ENCODE results near the gene AUTS2.

DNA sequence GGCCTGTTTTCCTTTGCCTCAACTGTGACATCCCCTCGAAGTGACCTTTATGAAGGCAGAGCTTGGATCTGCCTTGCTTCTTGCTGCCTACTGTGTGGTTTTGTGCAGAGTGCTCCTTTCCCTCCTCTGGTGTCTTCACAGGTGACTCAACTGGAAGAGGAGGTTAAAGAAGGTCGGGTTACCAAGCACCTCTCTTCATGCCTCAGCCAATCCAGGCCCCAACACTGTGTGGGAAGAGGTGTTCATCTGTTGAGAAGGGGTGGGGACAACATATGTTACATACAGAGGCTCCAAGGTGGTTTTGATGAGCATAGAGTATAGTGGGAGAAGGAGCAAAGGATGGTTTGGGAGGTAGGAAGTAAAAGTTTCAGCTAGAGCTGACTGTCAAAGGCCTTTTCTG, 155.7 kb downstream of the AUTS2 start:
- TF ChIP-seq SP1 (IDR thresholded peaks at IDR 0.05) (no peak), TAF1 (conservative IDR thresholded peaks at IDR 0.05) (no peak), RAD21 (IDR thresholded peaks at IDR 0.05) (no peak), HNF4G (IDR thresholded peaks at IDR 0.05) (no peak), GABPA (IDR thresholded peaks at IDR 0.05 in 1 of 2, conservative IDR thresholded peaks at IDR 0.05 in 1 of 2) (no peak), EGR1 (IDR thresholded peaks at IDR 0.05; ENCODE audit: low read depth in 2 of 2) (no peak)
- TF ChIP-seq, protein P1, sequence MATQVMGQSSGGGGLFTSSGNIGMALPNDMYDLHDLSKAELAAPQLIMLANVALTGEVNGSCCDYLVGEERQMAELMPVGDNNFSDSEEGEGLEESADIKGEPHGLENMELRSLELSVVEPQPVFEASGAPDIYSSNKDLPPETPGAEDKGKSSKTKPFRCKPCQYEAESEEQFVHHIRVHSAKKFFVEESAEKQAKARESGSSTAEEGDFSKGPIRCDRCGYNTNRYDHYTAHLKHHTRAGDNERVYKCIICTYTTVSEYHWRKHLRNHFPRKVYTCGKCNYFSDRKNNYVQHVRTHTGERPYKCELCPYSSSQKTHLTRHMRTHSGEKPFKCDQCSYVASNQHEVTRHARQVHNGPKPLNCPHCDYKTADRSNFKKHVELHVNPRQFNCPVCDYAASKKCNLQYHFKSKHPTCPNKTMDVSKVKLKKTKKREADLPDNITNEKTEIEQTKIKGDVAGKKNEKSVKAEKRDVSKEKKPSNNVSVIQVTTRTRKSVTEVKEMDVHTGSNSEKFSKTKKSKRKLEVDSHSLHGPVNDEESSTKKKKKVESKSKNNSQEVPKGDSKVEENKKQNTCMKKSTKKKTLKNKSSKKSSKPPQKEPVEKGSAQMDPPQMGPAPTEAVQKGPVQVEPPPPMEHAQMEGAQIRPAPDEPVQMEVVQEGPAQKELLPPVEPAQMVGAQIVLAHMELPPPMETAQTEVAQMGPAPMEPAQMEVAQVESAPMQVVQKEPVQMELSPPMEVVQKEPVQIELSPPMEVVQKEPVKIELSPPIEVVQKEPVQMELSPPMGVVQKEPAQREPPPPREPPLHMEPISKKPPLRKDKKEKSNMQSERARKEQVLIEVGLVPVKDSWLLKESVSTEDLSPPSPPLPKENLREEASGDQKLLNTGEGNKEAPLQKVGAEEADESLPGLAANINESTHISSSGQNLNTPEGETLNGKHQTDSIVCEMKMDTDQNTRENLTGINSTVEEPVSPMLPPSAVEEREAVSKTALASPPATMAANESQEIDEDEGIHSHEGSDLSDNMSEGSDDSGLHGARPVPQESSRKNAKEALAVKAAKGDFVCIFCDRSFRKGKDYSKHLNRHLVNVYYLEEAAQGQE (IDR thresholded peaks at IDR 0.05), result no peak
- TF ChIP-seq, protein P2, sequence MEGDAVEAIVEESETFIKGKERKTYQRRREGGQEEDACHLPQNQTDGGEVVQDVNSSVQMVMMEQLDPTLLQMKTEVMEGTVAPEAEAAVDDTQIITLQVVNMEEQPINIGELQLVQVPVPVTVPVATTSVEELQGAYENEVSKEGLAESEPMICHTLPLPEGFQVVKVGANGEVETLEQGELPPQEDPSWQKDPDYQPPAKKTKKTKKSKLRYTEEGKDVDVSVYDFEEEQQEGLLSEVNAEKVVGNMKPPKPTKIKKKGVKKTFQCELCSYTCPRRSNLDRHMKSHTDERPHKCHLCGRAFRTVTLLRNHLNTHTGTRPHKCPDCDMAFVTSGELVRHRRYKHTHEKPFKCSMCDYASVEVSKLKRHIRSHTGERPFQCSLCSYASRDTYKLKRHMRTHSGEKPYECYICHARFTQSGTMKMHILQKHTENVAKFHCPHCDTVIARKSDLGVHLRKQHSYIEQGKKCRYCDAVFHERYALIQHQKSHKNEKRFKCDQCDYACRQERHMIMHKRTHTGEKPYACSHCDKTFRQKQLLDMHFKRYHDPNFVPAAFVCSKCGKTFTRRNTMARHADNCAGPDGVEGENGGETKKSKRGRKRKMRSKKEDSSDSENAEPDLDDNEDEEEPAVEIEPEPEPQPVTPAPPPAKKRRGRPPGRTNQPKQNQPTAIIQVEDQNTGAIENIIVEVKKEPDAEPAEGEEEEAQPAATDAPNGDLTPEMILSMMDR (IDR thresholded peaks at IDR 0.05; ENCODE audit: low read depth, low read length, missing input control), result no peak
- TF ChIP-seq, protein P3, sequence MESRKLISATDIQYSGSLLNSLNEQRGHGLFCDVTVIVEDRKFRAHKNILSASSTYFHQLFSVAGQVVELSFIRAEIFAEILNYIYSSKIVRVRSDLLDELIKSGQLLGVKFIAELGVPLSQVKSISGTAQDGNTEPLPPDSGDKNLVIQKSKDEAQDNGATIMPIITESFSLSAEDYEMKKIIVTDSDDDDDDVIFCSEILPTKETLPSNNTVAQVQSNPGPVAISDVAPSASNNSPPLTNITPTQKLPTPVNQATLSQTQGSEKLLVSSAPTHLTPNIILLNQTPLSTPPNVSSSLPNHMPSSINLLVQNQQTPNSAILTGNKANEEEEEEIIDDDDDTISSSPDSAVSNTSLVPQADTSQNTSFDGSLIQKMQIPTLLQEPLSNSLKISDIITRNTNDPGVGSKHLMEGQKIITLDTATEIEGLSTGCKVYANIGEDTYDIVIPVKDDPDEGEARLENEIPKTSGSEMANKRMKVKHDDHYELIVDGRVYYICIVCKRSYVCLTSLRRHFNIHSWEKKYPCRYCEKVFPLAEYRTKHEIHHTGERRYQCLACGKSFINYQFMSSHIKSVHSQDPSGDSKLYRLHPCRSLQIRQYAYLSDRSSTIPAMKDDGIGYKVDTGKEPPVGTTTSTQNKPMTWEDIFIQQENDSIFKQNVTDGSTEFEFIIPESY (IDR thresholded peaks at IDR 0.05), result no peak
- TF ChIP-seq, protein P4, sequence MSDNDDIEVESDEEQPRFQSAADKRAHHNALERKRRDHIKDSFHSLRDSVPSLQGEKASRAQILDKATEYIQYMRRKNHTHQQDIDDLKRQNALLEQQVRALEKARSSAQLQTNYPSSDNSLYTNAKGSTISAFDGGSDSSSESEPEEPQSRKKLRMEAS (IDR thresholded peaks at IDR 0.05), result no peak
